Sigmoid colon (tissue), 4 donors: ENCODE results near the gene ABCA13.

Experiments used
- CTCF ChIP-seq, 4 experiments: fragments of 450-650 bp in 3 of 4; fragments of 200-600 bp in 1 of 4; IDR thresholded peaks; one replicate each; pipeline ENCODE4 v1.5.1; 2016 to 2019; ENCODE audit warnings: antibody characterized with exemption in 4 of 4, mild to moderate bottlenecking in 3 of 4, moderate library complexity in 2 of 4
- EP300 ChIP-seq, 4 donors: sonication (generic); formaldehyde crosslinking; IDR thresholded peaks; one replicate each; pipeline ENCODE4 v1.6.1; 2017; ENCODE audit warnings: antibody characterized with exemption in 4 of 4
- POLR2A ChIP-seq, 2 donors: fragments of 450-650 bp; IDR thresholded peaks; one replicate each; pipeline ENCODE4 v1.6.1; 2016; ENCODE audit warnings: antibody characterized with exemption in 2 of 2, mild to moderate bottlenecking in 2 of 2, moderate library complexity in 2 of 2
- POLR2AphosphoS5 ChIP-seq, 4 donors: sonication (generic); formaldehyde crosslinking; IDR thresholded peaks; one replicate each; pipeline ENCODE4 v1.6.1; 2017; ENCODE audit warnings: antibody characterized with exemption in 4 of 4

- no peak for TF ChIP-seq POLR2AphosphoS5 (IDR thresholded peaks at IDR 0.05)
- no peak for TF ChIP-seq CTCF (IDR thresholded peaks at IDR 0.05)
- no peak for TF ChIP-seq EP300 (IDR thresholded peaks at IDR 0.05)
- no peak for TF ChIP-seq POLR2A (IDR thresholded peaks at IDR 0.05)
Measured at GRCh38 chr7:48311464-48312100, 140.3 kb downstream of the ABCA13 start.
